ENCODE data around the gene CUEDC2.
A peak's percentile ranks its signal among the peaks of the same experiment; 100 is the strongest.

Gene CUEDC2

GRCh38 chr10:102409604-102410428 is 22.6 kb downstream of the CUEDC2 start:
- no peak for TF ChIP-seq CTCF (IDR thresholded peaks at IDR 0.05; ENCODE audit: insufficient read depth, low read depth, low read length, missing control alignments)
- no peak for DNase-seq (ENCODE audit: low read depth)
- peak overlapping the region; percentile 14 for H3K4me3 ChIP-seq (ENCODE audit: low read length)

DNA sequence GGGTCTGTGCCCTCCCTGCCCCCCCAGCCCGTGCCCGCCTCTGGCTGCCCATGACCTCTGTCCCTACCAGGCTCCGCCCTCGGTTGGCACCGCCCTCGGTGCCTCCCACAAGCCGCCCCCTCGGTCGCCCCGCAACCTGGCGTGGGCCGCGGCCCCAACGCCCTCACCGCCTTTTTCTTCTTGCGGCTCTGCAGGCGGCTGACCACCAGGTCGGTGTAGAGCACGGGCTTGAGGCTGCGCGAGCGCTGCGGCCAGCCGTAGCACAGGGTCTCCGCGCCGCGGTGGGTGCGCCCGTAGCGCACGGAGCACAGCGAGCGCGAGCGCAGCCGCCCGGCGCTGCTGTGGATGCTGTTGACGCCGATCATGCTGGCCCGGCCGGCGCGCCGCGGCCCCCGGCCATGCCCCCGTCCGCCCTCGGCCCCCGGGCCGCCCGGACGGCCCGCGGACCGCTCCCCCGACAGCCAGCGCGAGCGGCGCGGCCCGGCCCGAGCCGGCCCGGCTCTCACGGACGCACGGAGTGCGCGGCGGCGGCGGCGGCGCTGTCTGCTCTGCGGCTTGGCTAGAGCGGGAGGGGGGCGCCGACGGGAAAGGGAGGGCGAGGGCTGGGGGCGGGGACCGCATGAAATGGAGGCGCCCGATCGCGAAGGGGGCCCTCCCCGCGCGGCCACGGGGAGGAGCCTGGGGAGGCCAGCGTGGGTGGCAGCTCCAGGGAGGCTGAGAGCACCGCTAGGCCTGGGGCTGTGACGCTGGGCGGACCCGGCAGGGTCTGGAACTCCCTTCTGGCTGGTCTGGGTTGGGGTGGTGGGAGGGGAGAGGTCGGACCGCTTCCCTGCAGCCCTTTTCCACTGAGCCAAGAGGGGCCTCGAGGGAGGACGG is 23.4 kb downstream of the CUEDC2 start:
- TF ChIP-seq CTCF (IDR thresholded peaks at IDR 0.05; ENCODE audit: insufficient read depth, low read depth, low read length, missing control alignments), result no peak
- DNase-seq (ENCODE audit: low read depth), result no peak
- H3K4me3 ChIP-seq (ENCODE audit: low read length), result peak overlapping the region; percentile 14

GRCh38 chr10:102408131-102408727 is 24.1 kb downstream of the CUEDC2 start:
- DNase-seq (ENCODE audit: low read depth), result no peak
- no peak overlapping the region for H3K4me3 ChIP-seq (ENCODE audit: low read length)
- TF ChIP-seq CTCF (IDR thresholded peaks at IDR 0.05; ENCODE audit: insufficient read depth, low read depth, low read length, missing control alignments), result no peak

DNA sequence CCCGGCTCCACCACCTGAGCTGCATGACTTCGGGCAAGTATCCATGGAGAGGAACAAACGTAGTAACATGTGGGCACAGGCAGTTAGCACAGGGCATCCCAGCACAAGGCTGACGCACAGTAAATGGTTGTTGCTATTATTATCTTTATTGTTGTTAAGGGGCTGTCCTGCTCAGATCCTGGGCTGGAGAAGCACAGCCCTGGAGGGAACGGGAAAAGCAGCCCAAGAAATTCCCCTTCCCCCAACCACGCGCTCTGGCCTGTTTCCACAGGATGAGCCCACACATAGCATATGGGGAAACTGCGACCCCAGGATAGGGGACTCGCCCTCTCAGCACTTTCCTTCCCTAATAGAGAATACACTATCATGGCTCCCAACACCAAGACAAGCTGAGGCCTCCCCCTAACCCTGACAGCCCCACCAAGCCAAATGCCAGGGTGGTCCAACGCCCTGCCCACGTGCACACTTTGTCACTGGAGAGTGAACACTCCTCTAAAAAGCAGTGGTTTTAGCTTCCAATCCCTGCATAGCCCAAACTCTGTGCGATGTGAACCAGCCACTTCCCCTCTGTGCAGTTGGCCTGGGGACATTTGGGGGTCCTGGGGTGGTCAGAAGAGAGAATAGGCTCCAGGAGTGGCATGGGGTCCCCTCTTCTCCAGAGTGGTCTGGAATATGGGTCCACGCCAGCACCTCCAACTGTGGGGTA is 24.8 kb downstream of the CUEDC2 start:
- no peak overlapping the region for H3K4me3 ChIP-seq (ENCODE audit: low read length)
- no peak for DNase-seq (ENCODE audit: low read depth)
- TF ChIP-seq CTCF (IDR thresholded peaks at IDR 0.05; ENCODE audit: insufficient read depth, low read depth, low read length, missing control alignments), result no peak

DNA sequence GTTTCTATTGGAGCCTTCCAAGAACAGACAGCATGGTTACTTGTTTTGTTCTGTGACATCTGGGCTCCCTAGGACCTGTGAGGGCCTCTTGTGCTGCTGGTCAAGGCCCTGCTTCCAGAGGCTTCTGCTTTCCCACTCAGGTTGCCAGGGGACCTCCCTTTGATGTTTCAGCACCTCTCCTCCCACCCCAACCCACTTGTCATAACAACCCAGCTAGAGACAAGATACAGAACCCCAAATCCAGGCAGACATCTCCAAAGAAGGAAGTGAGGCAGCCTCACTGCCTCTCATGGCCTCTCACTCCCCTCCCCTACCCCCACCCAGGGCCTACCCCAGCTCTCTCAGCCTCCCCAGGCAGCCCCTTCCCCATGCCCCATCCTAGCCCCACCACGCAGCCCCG is 25.6 kb downstream of the CUEDC2 start:
- DNase-seq (ENCODE audit: low read depth), result no peak
- H3K4me3 ChIP-seq (ENCODE audit: low read length), result no peak overlapping the region
- no peak for TF ChIP-seq CTCF (IDR thresholded peaks at IDR 0.05; ENCODE audit: insufficient read depth, low read depth, low read length, missing control alignments)

DNA sequence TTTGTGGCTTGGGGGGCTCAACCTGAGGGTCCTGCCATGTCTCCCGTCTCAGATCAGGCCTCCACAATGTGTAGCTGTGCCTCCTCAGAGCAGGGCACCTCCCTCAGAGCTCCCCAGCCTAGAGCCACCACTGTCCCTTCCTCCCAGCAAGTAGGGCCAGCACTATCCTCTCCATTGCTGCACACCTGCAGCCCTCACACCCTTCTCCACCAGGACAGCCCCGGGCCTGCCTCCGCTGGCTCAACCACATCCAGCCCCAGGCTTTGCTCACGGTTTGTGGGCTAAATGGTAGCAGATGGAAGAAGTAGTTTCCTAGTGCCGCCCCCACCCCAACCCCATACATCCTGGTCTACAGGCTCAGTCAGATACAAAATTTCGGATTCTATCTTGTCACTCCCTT is 26.7 kb downstream of the CUEDC2 start:
- H3K4me3 ChIP-seq (ENCODE audit: low read length), result no peak overlapping the region
- TF ChIP-seq CTCF (IDR thresholded peaks at IDR 0.05; ENCODE audit: insufficient read depth, low read depth, low read length, missing control alignments), result no peak
- no peak for DNase-seq (ENCODE audit: low read depth)

Measured in epithelial cell of esophagus (primary cell).